HepG2 (cell line): Measurements from ENCODE around the gene PRM2. TPM values are rescaled to one million over a fixed set of nuclear protein-coding genes. Genes with fewer than 3 reads are reported as not detected.

ENCODE experiments used
- ESRRA ChIP-seq: sonication (generic); formaldehyde crosslinking; IDR thresholded peaks from 2 replicates; pipeline ENCODE4 v1.5.1; 2020; ENCODE audit warnings: mild to moderate bottlenecking, low read depth, missing genetic modification reagents
- ETV6 ChIP-seq: sonication (generic); formaldehyde crosslinking; conservative IDR thresholded peaks from 2 replicates; pipeline ENCODE4 v1.4.0; 2020; ENCODE audit warnings: missing genetic modification reagents
- GFI1 ChIP-seq: sonication (generic); formaldehyde crosslinking; IDR thresholded peaks from 2 replicates; pipeline ENCODE4 v1.5.0; 2020; ENCODE audit warnings: missing genetic modification reagents, mild to moderate bottlenecking, borderline replicate concordance
- HMG20A ChIP-seq: IDR thresholded peaks from 2 replicates; pipeline ENCODE4 v1.6.1; 2016; ENCODE audit warnings: borderline replicate concordance
- HNRNPLL ChIP-seq: fragments of 200-400 bp; formaldehyde crosslinking; IDR thresholded peaks from 2 replicates; pipeline ENCODE4 v1.6.1; 2017; ENCODE audit warnings: mild to moderate bottlenecking, low read depth, low read length; ENCODE audit not compliant: poor library complexity, severe bottlenecking
- KDM2A ChIP-seq: sonication (generic); formaldehyde crosslinking; IDR thresholded peaks from 2 replicates; pipeline ENCODE4 v1.4.0; 2020; ENCODE audit warnings: low read depth, missing genetic modification reagents, borderline replicate concordance
- LCORL ChIP-seq, 2 experiments: fragments of 450-650 bp in 1 of 2; sonication (generic) in 1 of 2; formaldehyde crosslinking in 1 of 2; IDR thresholded peaks; 2 replicates each; pipeline versions ENCODE4 v1.5.0 to v1.6.1; 2017 to 2020; ENCODE audit warnings: antibody characterized with exemption in 1 of 2, missing genetic modification reagents in 1 of 2
- POLR2G ChIP-seq: fragments of 200-400 bp; formaldehyde crosslinking; IDR thresholded peaks from 2 replicates; pipeline ENCODE4 v1.6.1; 2018; ENCODE audit warnings: mild to moderate bottlenecking, low read depth, low read length, moderate library complexity
- RXRA ChIP-seq: sonication (generic); formaldehyde crosslinking; IDR thresholded peaks from 2 replicates; pipeline ENCODE4 v1.5.1; 2020; ENCODE audit warnings: missing genetic modification reagents
- SOX6 ChIP-seq, 2 experiments: fragments of 450-650 bp in 1 of 2; sonication (generic) in 1 of 2; formaldehyde crosslinking in 1 of 2; IDR thresholded peaks; 2 replicates each; pipeline versions ENCODE4 v1.4.0 to v1.6.1; 2017 to 2020; ENCODE audit warnings: antibody characterized with exemption in 1 of 2, mild to moderate bottlenecking in 1 of 2, missing genetic modification reagents in 1 of 2
- TOE1 ChIP-seq: sonication (generic); formaldehyde crosslinking; IDR thresholded peaks from 2 replicates; pipeline ENCODE4 v1.4.0; 2020; ENCODE audit warnings: mild to moderate bottlenecking, missing genetic modification reagents
- YEATS4 ChIP-seq: sonication (generic); formaldehyde crosslinking; IDR thresholded peaks from 2 replicates; pipeline ENCODE4 v1.4.0; 2020; ENCODE audit warnings: missing genetic modification reagents, borderline replicate concordance
- ZNF777 ChIP-seq: sonication (generic); formaldehyde crosslinking; IDR thresholded peaks from 2 replicates; pipeline ENCODE4 v1.4.0; 2020; ENCODE audit warnings: missing genetic modification reagents
- polyA plus RNA-seq, 8 experiments: library from polyadenylated mRNA; depleted of rRNA in 3 of 8; stranded (reverse) in 7 of 8; unstranded in 1 of 8; fragments of >200 nt; fragmentation: Illumina TruSeq in 4 of 8; extraction: Trizol in 4 of 8; gene quantifications; 2 replicates each; pipeline versions ENCODE4 v1.2.1 to v1.2.3, GENCODE V29; 2011 to 2016; ENCODE audit warnings: low read depth in 4 of 8, missing spikeins in 1 of 8, mixed read lengths in 1 of 8; ENCODE audit not compliant: insufficient read depth in 1 of 8
- total RNA-seq, 5 experiments: library from RNA; depleted of rRNA; stranded (reverse); fragments of >200 nt; fragmentation: Illumina TruSeq; extraction: Trizol; gene quantifications; 2 replicates each; pipeline ENCODE4 v1.2.3, GENCODE V29; 2016; ENCODE audit warnings: low read depth in 1 of 5
- TF ChIP-seq, protein P1 (sequence below): sonication (generic); formaldehyde crosslinking; IDR thresholded peaks from 2 replicates; pipeline ENCODE4 v1.4.0; 2020; ENCODE audit warnings: missing genetic modification reagents
- TF ChIP-seq, protein P2 (sequence below): IDR thresholded peaks from 2 replicates; pipeline ENCODE4 v1.6.1; 2016; ENCODE audit warnings: control low read depth
- TF ChIP-seq, protein P3 (sequence below): sonication (generic); formaldehyde crosslinking; conservative IDR thresholded peaks from 2 replicates; pipeline ENCODE4 v1.4.0; 2020; ENCODE audit warnings: mild to moderate bottlenecking, missing genetic modification reagents, moderate library complexity
- TF ChIP-seq, protein P4 (sequence below): sonication (generic); formaldehyde crosslinking; conservative IDR thresholded peaks from 2 replicates; pipeline ENCODE4 v1.4.0; 2020; ENCODE audit warnings: missing genetic modification reagents

PRM2 gene
- total and polyA plus RNA-seq, 2 of the 13 experiments (the other 11 are each of a cell fraction or from before 2014, with no cell fraction given) = 0.54 TPM; not detected in 1

DNA sequence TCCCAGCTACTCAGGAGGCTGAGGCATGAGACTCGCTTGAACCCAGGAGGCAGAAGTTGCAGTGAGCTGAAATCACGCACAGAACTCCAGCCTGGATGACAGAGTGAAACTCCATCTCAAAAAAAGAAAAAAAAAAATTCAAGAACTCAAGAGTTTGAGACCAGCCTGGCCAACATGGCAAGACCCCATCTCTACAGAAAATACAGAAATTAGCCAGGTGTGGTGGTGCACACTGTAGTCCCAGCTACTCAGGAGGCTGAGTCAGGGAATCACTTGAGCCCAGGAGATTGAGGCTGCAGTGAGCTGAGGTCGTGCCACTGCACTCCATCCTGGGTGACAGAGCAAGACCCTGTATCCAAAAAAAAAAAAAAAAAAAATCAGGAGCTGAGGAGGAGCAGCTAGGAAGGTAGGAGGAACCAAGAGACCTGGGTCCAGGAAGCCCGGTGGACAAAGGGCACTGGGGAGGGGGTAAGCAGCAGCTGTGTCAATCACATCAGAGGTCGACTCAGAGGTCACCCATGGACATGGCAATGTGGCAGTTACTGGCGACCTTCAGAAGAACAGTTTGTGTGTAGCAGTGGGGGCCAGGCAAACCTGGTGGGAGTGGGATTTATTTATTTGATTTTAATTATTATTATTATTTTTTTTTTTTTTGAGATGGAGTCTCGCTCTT, 15.9 kb upstream of the PRM2 start (continued):
- TF ChIP-seq LCORL (IDR thresholded peaks at IDR 0.05) (no peak), LCORL (CRISPR knock-in tag; IDR thresholded peaks at IDR 0.05) (no peak), ZNF777 (CRISPR knock-in tag) (no peak), HMG20A (CRISPR knock-in tag) (0 out of 2 replicates have a peak, but pooled peaks have one; percentile 13), ESRRA (peak; percentile 91), SOX6 (IDR thresholded peaks at IDR 0.05) (no peak), SOX6 (CRISPR knock-in tag; IDR thresholded peaks at IDR 0.05) (0 out of 2 replicates have a peak, but pooled peaks have one; percentile 4), KDM2A (no peak), TOE1 (CRISPR knock-in tag) (no peak), YEATS4 (CRISPR knock-in tag) (no peak), RXRA (CRISPR knock-in tag) (no peak; the same call in 1 of the 2 replicates), POLR2G (no peak), ETV6 (CRISPR knock-in tag) (no peak), HNRNPLL (no peak), GFI1 (CRISPR knock-in tag) (no peak; the same call in 1 of the 2 replicates)
- TF ChIP-seq, protein P1, sequence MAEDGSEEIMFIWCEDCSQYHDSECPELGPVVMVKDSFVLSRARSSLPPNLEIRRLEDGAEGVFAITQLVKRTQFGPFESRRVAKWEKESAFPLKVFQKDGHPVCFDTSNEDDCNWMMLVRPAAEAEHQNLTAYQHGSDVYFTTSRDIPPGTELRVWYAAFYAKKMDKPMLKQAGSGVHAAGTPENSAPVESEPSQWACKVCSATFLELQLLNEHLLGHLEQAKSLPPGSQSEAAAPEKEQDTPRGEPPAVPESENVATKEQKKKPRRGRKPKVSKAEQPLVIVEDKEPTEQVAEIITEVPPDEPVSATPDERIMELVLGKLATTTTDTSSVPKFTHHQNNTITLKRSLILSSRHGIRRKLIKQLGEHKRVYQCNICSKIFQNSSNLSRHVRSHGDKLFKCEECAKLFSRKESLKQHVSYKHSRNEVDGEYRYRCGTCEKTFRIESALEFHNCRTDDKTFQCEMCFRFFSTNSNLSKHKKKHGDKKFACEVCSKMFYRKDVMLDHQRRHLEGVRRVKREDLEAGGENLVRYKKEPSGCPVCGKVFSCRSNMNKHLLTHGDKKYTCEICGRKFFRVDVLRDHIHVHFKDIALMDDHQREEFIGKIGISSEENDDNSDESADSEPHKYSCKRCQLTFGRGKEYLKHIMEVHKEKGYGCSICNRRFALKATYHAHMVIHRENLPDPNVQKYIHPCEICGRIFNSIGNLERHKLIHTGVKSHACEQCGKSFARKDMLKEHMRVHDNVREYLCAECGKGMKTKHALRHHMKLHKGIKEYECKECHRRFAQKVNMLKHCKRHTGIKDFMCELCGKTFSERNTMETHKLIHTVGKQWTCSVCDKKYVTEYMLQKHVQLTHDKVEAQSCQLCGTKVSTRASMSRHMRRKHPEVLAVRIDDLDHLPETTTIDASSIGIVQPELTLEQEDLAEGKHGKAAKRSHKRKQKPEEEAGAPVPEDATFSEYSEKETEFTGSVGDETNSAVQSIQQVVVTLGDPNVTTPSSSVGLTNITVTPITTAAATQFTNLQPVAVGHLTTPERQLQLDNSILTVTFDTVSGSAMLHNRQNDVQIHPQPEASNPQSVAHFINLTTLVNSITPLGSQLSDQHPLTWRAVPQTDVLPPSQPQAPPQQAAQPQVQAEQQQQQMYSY (CRISPR knock-in tag) = no peak
- TF ChIP-seq, protein P2, sequence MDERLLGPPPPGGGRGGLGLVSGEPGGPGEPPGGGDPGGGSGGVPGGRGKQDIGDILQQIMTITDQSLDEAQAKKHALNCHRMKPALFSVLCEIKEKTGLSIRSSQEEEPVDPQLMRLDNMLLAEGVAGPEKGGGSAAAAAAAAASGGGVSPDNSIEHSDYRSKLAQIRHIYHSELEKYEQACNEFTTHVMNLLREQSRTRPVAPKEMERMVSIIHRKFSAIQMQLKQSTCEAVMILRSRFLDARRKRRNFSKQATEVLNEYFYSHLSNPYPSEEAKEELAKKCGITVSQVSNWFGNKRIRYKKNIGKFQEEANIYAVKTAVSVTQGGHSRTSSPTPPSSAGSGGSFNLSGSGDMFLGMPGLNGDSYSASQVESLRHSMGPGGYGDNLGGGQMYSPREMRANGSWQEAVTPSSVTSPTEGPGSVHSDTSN (CRISPR knock-in tag) = peak; percentile 79
- TF ChIP-seq, protein P3, sequence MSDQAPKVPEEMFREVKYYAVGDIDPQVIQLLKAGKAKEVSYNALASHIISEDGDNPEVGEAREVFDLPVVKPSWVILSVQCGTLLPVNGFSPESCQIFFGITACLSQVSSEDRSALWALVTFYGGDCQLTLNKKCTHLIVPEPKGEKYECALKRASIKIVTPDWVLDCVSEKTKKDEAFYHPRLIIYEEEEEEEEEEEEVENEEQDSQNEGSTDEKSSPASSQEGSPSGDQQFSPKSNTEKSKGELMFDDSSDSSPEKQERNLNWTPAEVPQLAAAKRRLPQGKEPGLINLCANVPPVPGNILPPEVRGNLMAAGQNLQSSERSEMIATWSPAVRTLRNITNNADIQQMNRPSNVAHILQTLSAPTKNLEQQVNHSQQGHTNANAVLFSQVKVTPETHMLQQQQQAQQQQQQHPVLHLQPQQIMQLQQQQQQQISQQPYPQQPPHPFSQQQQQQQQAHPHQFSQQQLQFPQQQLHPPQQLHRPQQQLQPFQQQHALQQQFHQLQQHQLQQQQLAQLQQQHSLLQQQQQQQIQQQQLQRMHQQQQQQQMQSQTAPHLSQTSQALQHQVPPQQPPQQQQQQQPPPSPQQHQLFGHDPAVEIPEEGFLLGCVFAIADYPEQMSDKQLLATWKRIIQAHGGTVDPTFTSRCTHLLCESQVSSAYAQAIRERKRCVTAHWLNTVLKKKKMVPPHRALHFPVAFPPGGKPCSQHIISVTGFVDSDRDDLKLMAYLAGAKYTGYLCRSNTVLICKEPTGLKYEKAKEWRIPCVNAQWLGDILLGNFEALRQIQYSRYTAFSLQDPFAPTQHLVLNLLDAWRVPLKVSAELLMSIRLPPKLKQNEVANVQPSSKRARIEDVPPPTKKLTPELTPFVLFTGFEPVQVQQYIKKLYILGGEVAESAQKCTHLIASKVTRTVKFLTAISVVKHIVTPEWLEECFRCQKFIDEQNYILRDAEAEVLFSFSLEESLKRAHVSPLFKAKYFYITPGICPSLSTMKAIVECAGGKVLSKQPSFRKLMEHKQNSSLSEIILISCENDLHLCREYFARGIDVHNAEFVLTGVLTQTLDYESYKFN = peak; percentile 64; the same call in 1 of the 2 replicates
- TF ChIP-seq, protein P4, sequence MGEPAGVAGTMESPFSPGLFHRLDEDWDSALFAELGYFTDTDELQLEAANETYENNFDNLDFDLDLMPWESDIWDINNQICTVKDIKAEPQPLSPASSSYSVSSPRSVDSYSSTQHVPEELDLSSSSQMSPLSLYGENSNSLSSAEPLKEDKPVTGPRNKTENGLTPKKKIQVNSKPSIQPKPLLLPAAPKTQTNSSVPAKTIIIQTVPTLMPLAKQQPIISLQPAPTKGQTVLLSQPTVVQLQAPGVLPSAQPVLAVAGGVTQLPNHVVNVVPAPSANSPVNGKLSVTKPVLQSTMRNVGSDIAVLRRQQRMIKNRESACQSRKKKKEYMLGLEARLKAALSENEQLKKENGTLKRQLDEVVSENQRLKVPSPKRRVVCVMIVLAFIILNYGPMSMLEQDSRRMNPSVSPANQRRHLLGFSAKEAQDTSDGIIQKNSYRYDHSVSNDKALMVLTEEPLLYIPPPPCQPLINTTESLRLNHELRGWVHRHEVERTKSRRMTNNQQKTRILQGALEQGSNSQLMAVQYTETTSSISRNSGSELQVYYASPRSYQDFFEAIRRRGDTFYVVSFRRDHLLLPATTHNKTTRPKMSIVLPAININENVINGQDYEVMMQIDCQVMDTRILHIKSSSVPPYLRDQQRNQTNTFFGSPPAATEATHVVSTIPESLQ (CRISPR knock-in tag) = no peak
